Keratinocyte (primary cell): ENCODE results near the gene INPP4B. TPM values are rescaled to one million over a fixed set of nuclear protein-coding genes. Genes with fewer than 3 reads are reported as not detected.

Experiments
- DNase-seq: peaks from one replicate; pipeline ENCODE4 v3.0.0-alpha.2; 2011; ENCODE audit warnings: low read depth, missing footprints, low spot score
- FAIRE-seq: peaks from 2 replicates; lab custom pipeline; 2011; peaks lifted over from hg19 to GRCh38; lab: Jason Lieb, UNC
- H2AFZ ChIP-seq: 2 replicates; pipeline ENCODE4 v1.6.0; 2012; ENCODE audit warnings: low read length, control low read depth, inconsistent platforms; ENCODE audit not compliant: control insufficient read depth
- H3K27ac ChIP-seq: 2 replicates; pipeline ENCODE4 v1.5.1; 2011; ENCODE audit warnings: low read length; ENCODE audit not compliant: control insufficient read depth, insufficient read depth
- H3K27me3 ChIP-seq: 3 replicates; pipeline ENCODE4 v1.6.0; 2011; ENCODE audit warnings: low read length; ENCODE audit not compliant: control insufficient read depth, insufficient read depth; ENCODE audit errors: extremely low read depth
- H3K36me3 ChIP-seq, 2 experiments: 2 replicates in 1 of 2; 3 replicates in 1 of 2; pipeline ENCODE4 v1.5.1; 2011; ENCODE audit warnings: low read length in 2 of 2, mild to moderate bottlenecking in 1 of 2; ENCODE audit not compliant: control insufficient read depth in 2 of 2, insufficient read depth in 2 of 2; ENCODE audit errors: extremely low read depth in 1 of 2
- H3K4me1 ChIP-seq: 3 replicates; pipeline ENCODE4 v1.5.1; 2011; ENCODE audit warnings: low read length; ENCODE audit not compliant: control insufficient read depth, insufficient read depth; ENCODE audit errors: extremely low read depth
- H3K4me2 ChIP-seq: 3 replicates; pipeline ENCODE4 v1.6.0; 2011; ENCODE audit warnings: low read depth, low read length; ENCODE audit not compliant: control insufficient read depth, insufficient read depth; ENCODE audit errors: extremely low read depth
- H3K4me3 ChIP-seq, 3 experiments: fragments of 200-600 bp in 1 of 3; sonication (generic) in 1 of 3; 2 replicates in 2 of 3; 3 replicates in 1 of 3; pipeline ENCODE4 v1.5.1; 2011 to 2016; ENCODE audit warnings: low read length in 3 of 3, mild to moderate bottlenecking in 3 of 3, control low read depth in 2 of 3, inconsistent platforms in 1 of 3, low read depth in 1 of 3, mixed read lengths in 1 of 3, mixed run types in 1 of 3, moderate library complexity in 1 of 3; ENCODE audit not compliant: control insufficient read depth in 2 of 3, insufficient read depth in 2 of 3; ENCODE audit errors: extremely low read depth in 1 of 3
- H3K79me2 ChIP-seq: 2 replicates; pipeline ENCODE4 v1.6.0; 2012; ENCODE audit warnings: low read length; ENCODE audit not compliant: control insufficient read depth, insufficient read depth
- H3K9ac ChIP-seq: 3 replicates; pipeline ENCODE4 v1.6.0; 2011; ENCODE audit warnings: low read length; ENCODE audit not compliant: control insufficient read depth, insufficient read depth; ENCODE audit errors: extremely low read depth
- H3K9me1 ChIP-seq: 3 replicates; pipeline ENCODE4 v1.6.0; 2011; ENCODE audit warnings: low read length; ENCODE audit not compliant: control insufficient read depth, insufficient read depth; ENCODE audit errors: extremely low read depth
- H3K9me3 ChIP-seq: 2 replicates; pipeline ENCODE4 v1.5.1; 2012; ENCODE audit warnings: low read depth, low read length; ENCODE audit not compliant: control insufficient read depth
- H4K20me1 ChIP-seq: 3 replicates; pipeline ENCODE4 v1.6.0; 2011; ENCODE audit warnings: low read length; ENCODE audit not compliant: control insufficient read depth, insufficient read depth; ENCODE audit errors: extremely low read depth
- EZH2 ChIP-seq: IDR thresholded peaks from one replicate; pipeline ENCODE4 v1.6.1; 2012; ENCODE audit warnings: inconsistent platforms, mild to moderate bottlenecking, low read length, moderate library complexity
- dilution Hi-C: fragments of 300-500 bp; cut with MboI; formaldehyde crosslinking; loops from one replicate; pipeline ENCODE4 v1.7.0; 2020; ENCODE audit warnings: low sequenced_read_pairs; ENCODE audit not compliant: extremely low pct_ligation_motif_present
- polyA plus RNA-seq, 5 experiments: library from polyadenylated mRNA; depleted of rRNA in 3 of 5; stranded (reverse) in 3 of 5; stranded (forward) in 1 of 5; unstranded in 1 of 5; fragments of >200 nt; gene quantifications; 1 replicate in 1 of 5; 2 replicates in 3 of 5; 3 replicates in 1 of 5; pipeline versions ENCODE4 v1.2.1 to v1.2.3, GENCODE V29; 2011 to 2012; ENCODE audit warnings: missing spikeins in 2 of 5, low read depth in 1 of 5, low replicate concordance in 1 of 5
- TF ChIP-seq, protein P1 (sequence below), 3 experiments: IDR thresholded peaks in 1 of 3; conservative IDR thresholded peaks in 1 of 3; optimal IDR thresholded peaks in 1 of 3; 2 replicates in 2 of 3; 3 replicates in 1 of 3; pipeline versions ENCODE3 to v1.5.1; 2011; ENCODE audit warnings: low read length in 3 of 3, mild to moderate bottlenecking in 3 of 3, moderate library complexity in 2 of 3, control low read depth in 1 of 3, inconsistent platforms in 1 of 3; ENCODE audit not compliant: insufficient read depth in 2 of 3; ENCODE audit errors: extremely low read depth in 1 of 3

The INPP4B gene
- polyA plus RNA-seq, 1 donor (not counting 4 experiments of a cell fraction or from before 2014, with no cell fraction given) = 50.2 TPM

DNA sequence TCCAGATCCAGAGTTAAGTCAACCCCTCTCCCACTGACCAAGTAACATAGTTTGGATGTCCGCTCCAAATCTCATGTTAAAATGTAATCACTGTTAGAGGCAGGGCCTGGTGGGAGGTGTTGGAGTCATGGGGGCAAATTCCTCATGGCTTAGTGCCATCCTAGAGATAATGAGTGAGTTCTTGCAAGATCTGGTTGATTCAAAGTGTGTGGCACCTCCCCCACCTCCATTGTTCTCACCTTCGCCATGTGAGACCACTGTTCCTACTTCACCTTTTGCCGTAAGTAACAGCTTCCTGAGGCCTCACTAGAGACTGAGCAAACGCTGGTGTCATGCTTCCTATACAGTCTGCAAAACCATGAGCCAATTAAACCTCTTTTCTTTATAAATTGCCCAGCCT, 548.8 kb downstream of the INPP4B start:
- no peak overlapping the region for H3K9ac ChIP-seq
- FAIRE-seq (peak; percentile 48), DNase-seq (no peak)
- dilution Hi-C loops = no loop called here
- H4K20me1 ChIP-seq = no peaks in the 10 kb centered on the region
- peaks cover 0 to 6% of the 10 kb centered on the region in 2 experiments for H3K36me3 ChIP-seq
- H3K79me2 ChIP-seq = peaks cover 23% of the 10 kb centered on the region
- no peaks in the 10 kb centered on the region for H3K9me1 ChIP-seq
- no peak overlapping the region for H3K27ac ChIP-seq
- no peaks in the 10 kb centered on the region for H3K9me3 ChIP-seq
- no peak overlapping the region for H2AFZ ChIP-seq
- no peaks in the 10 kb centered on the region for H3K4me1 ChIP-seq
- H3K4me2 ChIP-seq = no peak overlapping the region
- no peaks in the 10 kb centered on the region for H3K27me3 ChIP-seq
- no peak overlapping the region for H3K4me3 ChIP-seq
- TF ChIP-seq, protein P1, sequence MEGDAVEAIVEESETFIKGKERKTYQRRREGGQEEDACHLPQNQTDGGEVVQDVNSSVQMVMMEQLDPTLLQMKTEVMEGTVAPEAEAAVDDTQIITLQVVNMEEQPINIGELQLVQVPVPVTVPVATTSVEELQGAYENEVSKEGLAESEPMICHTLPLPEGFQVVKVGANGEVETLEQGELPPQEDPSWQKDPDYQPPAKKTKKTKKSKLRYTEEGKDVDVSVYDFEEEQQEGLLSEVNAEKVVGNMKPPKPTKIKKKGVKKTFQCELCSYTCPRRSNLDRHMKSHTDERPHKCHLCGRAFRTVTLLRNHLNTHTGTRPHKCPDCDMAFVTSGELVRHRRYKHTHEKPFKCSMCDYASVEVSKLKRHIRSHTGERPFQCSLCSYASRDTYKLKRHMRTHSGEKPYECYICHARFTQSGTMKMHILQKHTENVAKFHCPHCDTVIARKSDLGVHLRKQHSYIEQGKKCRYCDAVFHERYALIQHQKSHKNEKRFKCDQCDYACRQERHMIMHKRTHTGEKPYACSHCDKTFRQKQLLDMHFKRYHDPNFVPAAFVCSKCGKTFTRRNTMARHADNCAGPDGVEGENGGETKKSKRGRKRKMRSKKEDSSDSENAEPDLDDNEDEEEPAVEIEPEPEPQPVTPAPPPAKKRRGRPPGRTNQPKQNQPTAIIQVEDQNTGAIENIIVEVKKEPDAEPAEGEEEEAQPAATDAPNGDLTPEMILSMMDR (optimal IDR thresholded peaks at IDR 0.05 in 1 of 3, IDR thresholded peaks at IDR 0.05 in 1 of 3, conservative IDR thresholded peaks at IDR 0.05 in 1 of 3; ENCODE audit: extremely low read depth in 1 of 3, insufficient read depth in 2 of 3, low read length in 3 of 3) = no peak
- TF ChIP-seq EZH2 = no peak

DNA sequence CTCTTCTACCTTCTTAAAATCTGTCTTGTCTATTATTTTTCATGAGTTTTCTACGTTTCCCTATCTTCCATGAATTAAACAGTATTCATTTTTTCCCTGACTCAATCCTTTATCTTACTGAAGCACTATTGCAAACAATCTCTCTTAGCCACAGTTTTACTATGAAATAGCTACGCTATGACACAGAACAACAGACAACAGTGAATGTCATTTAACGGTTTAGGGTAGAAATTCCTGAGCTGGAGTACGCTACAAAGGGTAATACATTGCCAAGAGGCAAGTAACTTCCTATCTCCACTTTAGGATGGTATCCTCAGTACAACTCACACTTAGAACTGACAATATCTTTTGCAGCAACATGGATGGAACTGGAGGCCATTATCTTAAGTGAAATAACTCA, 552.6 kb downstream of the INPP4B start:
- H3K36me3 ChIP-seq = peaks cover 3 to 8% of the 10 kb centered on the region in 2 experiments
- no peak overlapping the region for H3K9ac ChIP-seq
- FAIRE-seq (no peak), DNase-seq (no peak)
- H3K79me2 ChIP-seq = peaks cover 32% of the 10 kb centered on the region
- no peaks in the 10 kb centered on the region for H4K20me1 ChIP-seq
- no peak overlapping the region for H3K4me2 ChIP-seq
- TF ChIP-seq, protein P1 (optimal IDR thresholded peaks at IDR 0.05 in 1 of 3, IDR thresholded peaks at IDR 0.05 in 1 of 3, conservative IDR thresholded peaks at IDR 0.05 in 1 of 3; ENCODE audit: extremely low read depth in 1 of 3, insufficient read depth in 2 of 3, low read length in 3 of 3) = no peak
- TF ChIP-seq EZH2 = no peak
- dilution Hi-C loops = no loop called here
- no peaks in the 10 kb centered on the region for H3K27me3 ChIP-seq
- H2AFZ ChIP-seq = no peak overlapping the region
- H3K27ac ChIP-seq = no peak overlapping the region
- no peaks in the 10 kb centered on the region for H3K4me1 ChIP-seq
- H3K4me3 ChIP-seq = no peak overlapping the region
- H3K9me3 ChIP-seq = no peaks in the 10 kb centered on the region
- no peaks in the 10 kb centered on the region for H3K9me1 ChIP-seq
